ENCODE measurements around the gene EYA2. TPM values are rescaled to one million over a fixed set of nuclear protein-coding genes. Genes with fewer than 3 reads are reported as not detected.

Gene EYA2
- total RNA-seq, 1 donor = 1.6 TPM

GRCh38 chr20:47224857-47225256 lies 330.2 kb downstream of the EYA2 start:
- no peak for TF ChIP-seq CTCF (IDR thresholded peaks at IDR 0.05; ENCODE audit: insufficient read depth, low read length)
- H3K4me3 ChIP-seq (ENCODE audit: low read depth, low read length) = no peak overlapping the region
- no peak for DNase-seq (ENCODE audit: low read depth)

GRCh38 chr20:47225458-47225857 lies 330.8 kb downstream of the EYA2 start:
- TF ChIP-seq CTCF (IDR thresholded peaks at IDR 0.05; ENCODE audit: insufficient read depth, low read length) = no peak

GRCh38 chr20:47227119-47227518 lies 332.5 kb downstream of the EYA2 start:
- no peak for TF ChIP-seq CTCF (IDR thresholded peaks at IDR 0.05; ENCODE audit: insufficient read depth, low read length)
- H3K4me3 ChIP-seq (ENCODE audit: low read depth, low read length) = no peak overlapping the region
- DNase-seq (ENCODE audit: low read depth) = no peak

More at GRCh38 chr20:47225458-47225857, 330.8 kb downstream of the EYA2 start:
- H3K4me3 ChIP-seq (ENCODE audit: low read depth, low read length) = no peak overlapping the region
- no peak for DNase-seq (ENCODE audit: low read depth)

GRCh38 chr20:47227576-47227975 lies 332.9 kb downstream of the EYA2 start:
- no peak overlapping the region for H3K4me3 ChIP-seq (ENCODE audit: low read depth, low read length)
- TF ChIP-seq CTCF (IDR thresholded peaks at IDR 0.05; ENCODE audit: insufficient read depth, low read length) = no peak
- no peak for DNase-seq (ENCODE audit: low read depth)

- no peak overlapping the region for H3K4me3 ChIP-seq (ENCODE audit: low read depth, low read length)
- TF ChIP-seq CTCF (IDR thresholded peaks at IDR 0.05; ENCODE audit: insufficient read depth, low read length) = no peak
- no peak for DNase-seq (ENCODE audit: low read depth)
Measured at GRCh38 chr20:47228654-47229053, 334.0 kb downstream of the EYA2 start.

- no peak for TF ChIP-seq CTCF (IDR thresholded peaks at IDR 0.05; ENCODE audit: insufficient read depth, low read length)
- no peak for DNase-seq (ENCODE audit: low read depth)
- no peak overlapping the region for H3K4me3 ChIP-seq (ENCODE audit: low read depth, low read length)
Measured at GRCh38 chr20:47230811-47231256, 336.2 kb downstream of the EYA2 start.

GRCh38 chr20:47231382-47232039 lies 336.9 kb downstream of the EYA2 start:
- H3K4me3 ChIP-seq (ENCODE audit: low read depth, low read length) = no peak overlapping the region
- peak; percentile 46 for TF ChIP-seq CTCF (IDR thresholded peaks at IDR 0.05; ENCODE audit: insufficient read depth, low read length)
- DNase-seq (ENCODE audit: low read depth) = peak; percentile 83

Measured in fibroblast of the aortic adventitia (primary cell).